ENCODE results near the gene CDH10. TPM values are rescaled to one million over a fixed set of nuclear protein-coding genes. Genes with fewer than 3 reads are reported as not detected.

Gene CDH10
- total RNA-seq, 2 experiments from 2014 or later = not detected

DNA sequence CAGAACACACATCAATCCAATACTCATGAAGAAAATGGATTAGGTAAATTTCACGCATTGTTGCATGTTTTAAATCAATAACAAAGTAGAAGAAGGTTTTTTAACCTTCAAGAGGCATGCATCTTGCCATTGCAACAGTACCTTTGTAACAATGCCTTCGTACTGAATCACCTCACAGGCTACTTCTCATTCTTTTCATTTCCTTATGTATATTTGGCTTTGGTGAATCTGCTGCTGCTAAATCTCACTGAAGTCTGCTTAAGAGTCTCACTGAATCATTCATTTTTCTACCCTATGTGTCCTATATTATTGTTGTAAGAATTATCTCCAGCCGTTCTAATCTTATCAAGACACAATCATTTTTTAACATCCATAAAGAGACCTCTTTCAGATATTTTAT, 152.5 kb downstream of the CDH10 start:
- CTCF ChIA-PET = no interaction called here
- POLR2A ChIA-PET = no interaction called here

- POLR2A ChIA-PET = no interaction called here
- CTCF ChIA-PET = no interaction called here
Measured at GRCh38 chr5:24491490-24491889, 153.3 kb downstream of the CDH10 start.

DNA sequence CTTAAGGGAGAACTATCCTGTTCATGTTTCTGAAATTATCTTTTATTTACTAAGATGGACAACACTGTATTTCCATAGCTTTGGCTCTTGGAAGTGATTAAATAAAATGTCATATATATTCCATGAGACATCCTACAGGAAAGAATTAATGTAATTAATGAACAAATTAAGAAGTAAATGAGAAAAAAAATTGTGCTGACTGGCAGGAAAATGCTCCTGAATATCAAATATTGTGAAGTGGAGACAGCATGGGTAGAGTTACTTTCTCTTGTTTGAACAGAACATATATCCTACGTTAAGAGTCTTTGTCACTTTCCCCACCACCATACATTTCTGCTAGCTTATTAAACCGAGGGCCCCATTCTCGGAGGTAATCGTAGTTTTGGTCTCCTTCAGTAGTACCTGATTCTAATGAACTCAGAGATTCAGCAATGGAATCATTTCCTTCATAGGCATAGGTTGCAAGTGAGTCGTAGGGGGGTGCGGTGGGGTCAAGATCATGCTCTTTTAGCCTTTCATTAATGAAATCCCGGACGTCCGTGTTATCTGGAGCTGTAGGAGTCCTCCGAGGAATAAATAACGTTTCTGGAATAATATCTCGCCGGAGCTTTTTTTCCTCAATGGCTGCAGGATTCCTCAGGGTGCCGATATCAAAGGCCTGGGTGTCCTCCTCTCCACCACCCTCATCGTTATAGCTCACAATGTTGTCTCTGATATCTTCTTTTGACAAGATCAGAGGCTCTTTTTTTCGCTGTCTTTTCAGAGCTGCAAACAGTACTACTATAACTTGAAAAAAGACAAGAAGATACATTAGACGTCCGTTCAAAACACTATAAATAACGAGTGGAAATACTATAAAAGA, 157.2 kb downstream of the CDH10 start:
- ChIA-PET CTCF (no interaction called here), POLR2A (no interaction called here)

DNA sequence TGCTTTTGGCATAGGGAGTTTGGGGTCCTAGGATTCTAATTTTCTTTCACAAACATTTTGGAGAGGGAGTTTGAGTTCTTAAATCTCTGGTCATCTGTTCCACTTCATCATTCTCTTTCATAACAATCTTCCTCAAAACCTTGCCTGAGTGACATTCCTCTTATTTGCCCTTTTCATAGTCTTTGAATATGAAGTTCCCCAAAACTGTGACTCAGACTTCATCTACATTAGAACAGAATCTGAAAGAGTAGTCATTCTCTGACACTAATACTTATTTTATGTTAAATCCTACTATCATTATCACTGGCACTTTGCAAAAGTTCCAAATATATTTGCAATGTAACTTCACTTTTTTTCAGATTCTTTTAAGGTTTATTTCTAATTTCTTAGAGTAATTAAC, 163.8 kb downstream of the CDH10 start:
- ChIA-PET CTCF (no interaction called here), POLR2A (no interaction called here)

DNA sequence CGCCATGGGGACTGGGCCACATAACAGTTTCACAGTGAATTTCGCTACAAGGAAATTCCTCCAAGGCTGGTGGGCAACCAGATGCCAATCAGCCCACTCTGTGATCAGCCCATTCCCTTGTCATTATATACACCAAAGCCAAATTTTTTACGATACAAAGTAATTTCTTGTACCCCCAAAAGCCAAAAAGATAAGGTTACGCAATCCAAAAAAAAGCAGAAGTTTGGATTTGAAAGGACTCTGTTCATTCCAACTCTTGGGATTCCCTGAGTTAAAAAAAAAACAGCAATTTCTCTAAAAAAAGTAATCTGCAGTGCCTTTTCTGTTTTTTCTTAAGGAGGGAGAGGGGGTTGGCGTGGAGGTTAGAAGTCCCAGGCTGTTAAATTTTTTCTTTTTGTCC, 166.8 kb downstream of the CDH10 start:
- ChIA-PET POLR2A (no interaction called here), CTCF (no interaction called here)

DNA sequence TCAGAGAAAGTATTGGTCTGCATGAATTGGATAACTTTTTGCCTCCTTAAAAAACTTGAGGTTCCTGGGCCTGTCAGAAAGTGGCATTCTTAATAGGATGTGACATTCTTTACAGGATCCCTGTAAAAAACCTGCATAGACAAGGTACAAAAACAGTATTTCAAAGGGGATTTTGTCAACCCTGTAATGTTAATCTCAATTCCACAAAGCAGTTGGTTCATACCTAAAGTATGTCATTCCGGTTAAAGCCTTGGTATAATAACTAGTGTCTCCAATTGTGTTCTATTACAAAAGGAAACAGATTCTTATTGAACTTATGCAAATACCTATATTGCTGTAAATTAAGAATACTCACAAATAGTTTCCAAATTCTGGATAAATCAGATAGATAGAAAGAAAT, 169.7 kb downstream of the CDH10 start:
- POLR2A ChIA-PET = no interaction called here
- CTCF ChIA-PET = no interaction called here

GRCh38 chr5:24474685-24475084, 170.1 kb downstream of the CDH10 start:
- POLR2A ChIA-PET = no interaction called here

GRCh38 chr5:24472518-24472917, 172.3 kb downstream of the CDH10 start:
- POLR2A ChIA-PET = no interaction called here
- CTCF ChIA-PET = no interaction called here

More at GRCh38 chr5:24474685-24475084, 170.1 kb downstream of the CDH10 start:
- CTCF ChIA-PET = no interaction called here

DNA sequence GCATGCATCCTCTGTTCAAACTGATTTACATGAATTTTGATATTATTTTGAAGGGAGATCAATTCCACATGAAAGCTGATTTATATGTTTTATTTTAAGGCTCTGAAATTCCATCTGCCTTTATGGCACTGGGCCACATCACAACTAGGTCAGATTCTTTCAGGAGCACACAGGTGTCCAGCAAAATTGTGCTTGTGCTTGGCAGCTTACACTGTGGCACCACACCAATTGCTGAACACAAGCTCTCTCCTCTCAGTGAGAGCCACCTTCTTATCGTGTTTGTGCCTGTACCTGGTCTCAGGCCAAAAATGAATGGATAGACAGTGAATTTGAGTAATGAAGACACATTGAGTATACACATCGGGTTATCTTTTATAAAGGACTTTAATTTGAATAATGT, 200.4 kb downstream of the CDH10 start:
- POLR2A ChIA-PET = no interaction called here
- CTCF ChIA-PET = no interaction called here

GRCh38 chr5:24439465-24439864, 205.3 kb downstream of the CDH10 start:
- ChIA-PET CTCF (no interaction called here), POLR2A (no interaction called here)
